ENCODE measurements around the gene NCAM1.

- TF ChIP-seq ZNF561 (CRISPR knock-in tag; conservative IDR thresholded peaks at IDR 0.05) (no peak), BCL6 (CRISPR knock-in tag; IDR thresholded peaks at IDR 0.05) (no peak), EP300 (IDR thresholded peaks at IDR 0.05; ENCODE audit: low read length) (no peak), SIN3A (IDR thresholded peaks at IDR 0.05; ENCODE audit: borderline replicate concordance in 2 of 2, control insufficient read depth in 1 of 2, low read depth in 2 of 2, low read length in 2 of 2) (no peak), MAFG (tag; conservative IDR thresholded peaks at IDR 0.05) (no peak), CBX8 (IDR thresholded peaks at IDR 0.05; ENCODE audit: borderline replicate concordance, extremely low read depth, low read depth, low read length, poor library complexity, severe bottlenecking) (no peak), POLR2AphosphoS5 (IDR thresholded peaks at IDR 0.05; ENCODE audit: control insufficient read depth, insufficient read depth, low read depth, low read length) (no peak), CTCF (IDR thresholded peaks at IDR 0.05 in 2 of 3, conservative IDR thresholded peaks at IDR 0.05 in 1 of 3; ENCODE audit: insufficient read depth in 2 of 3, low read depth in 1 of 3, low read length in 3 of 3) (no peak), ZNF3 (CRISPR knock-in tag; IDR thresholded peaks at IDR 0.05) (no peak), CREB5 (CRISPR knock-in tag; IDR thresholded peaks at IDR 0.05) (no peak), CHD2 (IDR thresholded peaks at IDR 0.05; ENCODE audit: low read depth, low read length) (no peak)
Measured at GRCh38 chr11:113234888-113235287, 273.7 kb downstream of the NCAM1 start.

Data from K562 (cell line).